ENCODE results near the gene DUSP2. TPM values are rescaled to one million over a fixed set of nuclear protein-coding genes. Genes with fewer than 3 reads are reported as not detected.
A peak's percentile ranks its signal among the peaks of the same experiment; 100 is the strongest.

Gene DUSP2
- total and polyA plus RNA-seq, 7 donors: 0.64 to 5.8 (median 2.4) TPM

GRCh38 chr2:96135171-96135570, 10.1 kb downstream of the DUSP2 start:
- H3K27ac ChIP-seq: no peak overlapping the region
- H3K36me3 ChIP-seq (ENCODE audit: insufficient read depth in 1 of 2, low read depth in 1 of 2): no peaks in the 10 kb centered on the region
- intact Hi-C loops (cut with DNase I): loop anchor here (5.0 kb wide), 1 partner anchor 37 kb away; no protein-coding TSS in a partner anchor
- TF ChIP-seq, protein P1, sequence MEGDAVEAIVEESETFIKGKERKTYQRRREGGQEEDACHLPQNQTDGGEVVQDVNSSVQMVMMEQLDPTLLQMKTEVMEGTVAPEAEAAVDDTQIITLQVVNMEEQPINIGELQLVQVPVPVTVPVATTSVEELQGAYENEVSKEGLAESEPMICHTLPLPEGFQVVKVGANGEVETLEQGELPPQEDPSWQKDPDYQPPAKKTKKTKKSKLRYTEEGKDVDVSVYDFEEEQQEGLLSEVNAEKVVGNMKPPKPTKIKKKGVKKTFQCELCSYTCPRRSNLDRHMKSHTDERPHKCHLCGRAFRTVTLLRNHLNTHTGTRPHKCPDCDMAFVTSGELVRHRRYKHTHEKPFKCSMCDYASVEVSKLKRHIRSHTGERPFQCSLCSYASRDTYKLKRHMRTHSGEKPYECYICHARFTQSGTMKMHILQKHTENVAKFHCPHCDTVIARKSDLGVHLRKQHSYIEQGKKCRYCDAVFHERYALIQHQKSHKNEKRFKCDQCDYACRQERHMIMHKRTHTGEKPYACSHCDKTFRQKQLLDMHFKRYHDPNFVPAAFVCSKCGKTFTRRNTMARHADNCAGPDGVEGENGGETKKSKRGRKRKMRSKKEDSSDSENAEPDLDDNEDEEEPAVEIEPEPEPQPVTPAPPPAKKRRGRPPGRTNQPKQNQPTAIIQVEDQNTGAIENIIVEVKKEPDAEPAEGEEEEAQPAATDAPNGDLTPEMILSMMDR (IDR thresholded peaks at IDR 0.05): no peak
- 85 to 86% (median 85%) methylated on average over 9 of the region's 9 CpGs for WGBS, 3 donors
- H3K4me1 ChIP-seq: no peaks in the 10 kb centered on the region
- no peaks in the 10 kb centered on the region for H3K9me3 ChIP-seq
- H3K4me3 ChIP-seq: no peak overlapping the region
- no peak for DNase-seq
- no peak for ATAC-seq
- no peaks in the 10 kb centered on the region for H3K27me3 ChIP-seq (ENCODE audit: insufficient read depth in 3 of 3, low read length in 2 of 3)

- TF ChIP-seq, protein P1 (IDR thresholded peaks at IDR 0.05): no peak
- intact Hi-C loops (cut with DNase I): no loop called here
- no peaks in the 10 kb centered on the region for H3K36me3 ChIP-seq (ENCODE audit: insufficient read depth in 1 of 2, low read depth in 1 of 2)
- DNase-seq (no peak), ATAC-seq (no peak)
- H3K27ac ChIP-seq: no peak overlapping the region
- WGBS, 3 donors: 81 to 87% (median 86%) methylated on average over 11 of the region's 11 CpGs
- no peaks in the 10 kb centered on the region for H3K4me1 ChIP-seq
- H3K9me3 ChIP-seq: no peaks in the 10 kb centered on the region
- H3K27me3 ChIP-seq (ENCODE audit: insufficient read depth in 3 of 3, low read length in 2 of 3): no peaks in the 10 kb centered on the region
- H3K4me3 ChIP-seq: no peak overlapping the region
Measured at GRCh38 chr2:96134421-96134820, 10.8 kb downstream of the DUSP2 start.

GRCh38 chr2:96131813-96132745, 13.2 kb downstream of the DUSP2 start:
- H3K27ac ChIP-seq: no peak overlapping the region
- WGBS, 3 donors: 85 to 89% (median 87%) methylated on average over 26 of the region's 26 CpGs
- no peak overlapping the region for H3K4me3 ChIP-seq
- no peaks in the 10 kb centered on the region for H3K27me3 ChIP-seq (ENCODE audit: insufficient read depth in 3 of 3, low read length in 2 of 3)
- no peaks in the 10 kb centered on the region for H3K36me3 ChIP-seq (ENCODE audit: insufficient read depth in 1 of 2, low read depth in 1 of 2)
- ATAC-seq: peak in 1 of 4 donors; percentile 20
- intact Hi-C loops (cut with DNase I): no loop called here
- no peak for DNase-seq
- no peaks in the 10 kb centered on the region for H3K9me3 ChIP-seq
- TF ChIP-seq, protein P1 (IDR thresholded peaks at IDR 0.05): no peak
- no peaks in the 10 kb centered on the region for H3K4me1 ChIP-seq

DNA sequence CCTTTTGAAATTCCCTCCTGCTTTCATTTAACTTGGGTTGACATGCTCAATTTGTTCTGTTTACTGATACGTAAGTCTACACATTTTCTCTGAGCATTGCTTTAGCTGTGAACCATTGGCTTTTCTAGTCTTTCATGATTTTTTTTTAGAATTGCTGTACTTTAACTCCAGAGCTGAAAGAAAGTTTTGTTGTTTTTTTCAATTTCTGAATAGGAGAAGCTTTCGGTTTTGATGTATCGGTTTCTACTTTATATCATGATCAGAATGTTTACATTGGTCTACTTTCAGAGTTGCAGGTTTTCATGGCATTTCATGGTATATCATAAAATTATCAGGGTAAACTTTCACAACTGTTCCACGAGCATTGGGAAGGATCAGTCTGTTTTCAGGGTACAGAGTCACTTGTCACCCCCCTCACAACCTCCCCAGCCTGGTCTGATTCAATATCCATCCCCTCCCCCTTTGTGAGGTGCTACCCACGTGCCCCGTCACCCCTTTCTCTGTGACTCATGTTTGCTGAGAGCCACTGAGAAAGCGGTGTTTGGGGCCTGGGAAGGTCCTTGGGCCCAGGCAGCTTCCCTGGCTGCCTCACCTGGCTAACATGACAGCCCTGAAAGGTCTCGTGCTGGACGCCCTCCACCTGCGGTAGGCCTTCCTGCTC, 14.0 kb downstream of the DUSP2 start:
- no peak overlapping the region for H3K4me3 ChIP-seq
- 86 to 87% (median 86%) methylated on average over 10 of the region's 10 CpGs for WGBS, 3 donors
- no peaks in the 10 kb centered on the region for H3K4me1 ChIP-seq
- no peaks in the 10 kb centered on the region for H3K27me3 ChIP-seq (ENCODE audit: insufficient read depth in 3 of 3, low read length in 2 of 3)
- no peaks in the 10 kb centered on the region for H3K9me3 ChIP-seq
- ATAC-seq: no peak
- TF ChIP-seq, protein P1 (IDR thresholded peaks at IDR 0.05): no peak
- DNase-seq: no peak
- intact Hi-C loops (cut with DNase I): no loop called here
- H3K36me3 ChIP-seq (ENCODE audit: insufficient read depth in 1 of 2, low read depth in 1 of 2): no peaks in the 10 kb centered on the region
- no peak overlapping the region for H3K27ac ChIP-seq
